ENCODE data around the gene CD58. TPM values are rescaled to one million over a fixed set of nuclear protein-coding genes. Genes with fewer than 3 reads are reported as not detected.

CD58 gene
- total RNA-seq, 1 experiment from 2014 or later, result 5.3 TPM

- Mint-ChIP-seq H3K36me3 (no peaks in the 10 kb centered on the region), H3K4me1 (no peaks in the 10 kb centered on the region), H3K27ac (no peak overlapping the region; the same call in 1 of the 2 replicates), H3K4me3 (no peak overlapping the region), H3K27me3 (ENCODE audit: low read depth) (no peaks in the 10 kb centered on the region), H3K9me3 (no peaks in the 10 kb centered on the region)
- POLR2A ChIA-PET, result interaction anchor here (0.6 kb wide), 1 partner anchor 69 kb away, joined by 4 read pairs; no protein-coding TSS in a partner anchor
- CTCF ChIA-PET, result interaction anchor here (1.1 to 3.0 kb wide), 2 partner anchors 19 to 33 kb away, joined by 3 to 11 read pairs; no protein-coding TSS in a partner anchor
- DNase-seq (ENCODE audit: low spot score), result no peak
- ATAC-seq, result no peak; the same call in 1 of the 2 replicates
- TF ChIP-seq ZNF416 (CRISPR knock-in tag; IDR thresholded peaks at IDR 0.05) (no peak), RORB (CRISPR knock-in tag; IDR thresholded peaks at IDR 0.05) (no peak), GABPB1 (CRISPR knock-in tag; IDR thresholded peaks at IDR 0.05) (peak; percentile 32; the same call in 1 of the 2 replicates)
These were observed 104.8 kb downstream of the CD58 start for GRCh38 chr1:116465845-116466685.

GRCh38 chr1:116465477-116465844 lies 105.4 kb downstream of the CD58 start:
- H3K9me3 Mint-ChIP-seq, result no peaks in the 10 kb centered on the region
- H3K27me3 Mint-ChIP-seq (ENCODE audit: low read depth), result no peaks in the 10 kb centered on the region
- ChIA-PET POLR2A (no interaction called here), CTCF (interaction anchor here (3.0 kb wide), 1 partner anchor 20 kb away, joined by 11 read pairs; no protein-coding TSS in a partner anchor)
- DNase-seq (ENCODE audit: low spot score) (no peak), ATAC-seq (no peak)
- no peak overlapping the region for H3K27ac Mint-ChIP-seq
- TF ChIP-seq CBFB (CRISPR knock-in tag; IDR thresholded peaks at IDR 0.05; ENCODE audit: low read depth), result no peak
- no peak for TF ChIP-seq GABPB1 (CRISPR knock-in tag; IDR thresholded peaks at IDR 0.05)
- TF ChIP-seq SOX15 (CRISPR knock-in tag; IDR thresholded peaks at IDR 0.05), result no peak
- TF ChIP-seq NFE2L1 (CRISPR knock-in tag; IDR thresholded peaks at IDR 0.05), result no peak
- TF ChIP-seq ATF1 (CRISPR knock-in tag; IDR thresholded peaks at IDR 0.05), result no peak
- TF ChIP-seq MAX (CRISPR knock-in tag; IDR thresholded peaks at IDR 0.05), result no peak
- TF ChIP-seq ZBTB43 (CRISPR knock-in tag; IDR thresholded peaks at IDR 0.05), result no peak
- no peak for TF ChIP-seq TP53 (CRISPR knock-in tag; IDR thresholded peaks at IDR 0.05)
- no peak for TF ChIP-seq ZNF396 (CRISPR knock-in tag; IDR thresholded peaks at IDR 0.05; ENCODE audit: borderline replicate concordance)
- no peak for TF ChIP-seq ZNF138 (CRISPR knock-in tag; conservative IDR thresholded peaks at IDR 0.05)
- no peak for TF ChIP-seq ATF6 (CRISPR knock-in tag; IDR thresholded peaks at IDR 0.05)
- no peak for TF ChIP-seq ESRRA (CRISPR knock-in tag; IDR thresholded peaks at IDR 0.05; ENCODE audit: borderline replicate concordance)
- TF ChIP-seq AFF4 (CRISPR knock-in tag; IDR thresholded peaks at IDR 0.05; ENCODE audit: borderline replicate concordance), result no peak
- TF ChIP-seq IRF2 (CRISPR knock-in tag; IDR thresholded peaks at IDR 0.05; ENCODE audit: borderline replicate concordance, low read depth), result no peak
- TF ChIP-seq MXD4 (CRISPR knock-in tag; IDR thresholded peaks at IDR 0.05; ENCODE audit: borderline replicate concordance), result no peak
- TF ChIP-seq NR1H2 (CRISPR knock-in tag; IDR thresholded peaks at IDR 0.05), result no peak
- no peaks in the 10 kb centered on the region for H3K4me1 Mint-ChIP-seq
- no peaks in the 10 kb centered on the region for H3K36me3 Mint-ChIP-seq
- H3K4me3 Mint-ChIP-seq, result no peak overlapping the region

Small RNA genes within 50 kb of the gene (microRNA-seq; reads per million reads assigned to microRNA genes)
- gene MIR548AC (ENCODE audit: borderline number of aligned reads), result not detected

Other genes starting within 250 kb of the CD58 start
- 259 to 286 TPM (median 259 TPM) in 3 replicates for gene ATP1A1, start 197.8 kb downstream of the CD58 start, total RNA-seq (2021)
- 31.7 to 32.4 TPM (median 32.1 TPM) in 3 replicates for gene IGSF3, start 96.7 kb upstream of the CD58 start, total RNA-seq (2021)
- 0.13 to 0.44 TPM (median 0.32 TPM) in 3 replicates for gene CD2, start 183.4 kb upstream of the CD58 start, total RNA-seq (2021)